ENCODE measurements around the gene NIN.

NIN gene

DNA sequence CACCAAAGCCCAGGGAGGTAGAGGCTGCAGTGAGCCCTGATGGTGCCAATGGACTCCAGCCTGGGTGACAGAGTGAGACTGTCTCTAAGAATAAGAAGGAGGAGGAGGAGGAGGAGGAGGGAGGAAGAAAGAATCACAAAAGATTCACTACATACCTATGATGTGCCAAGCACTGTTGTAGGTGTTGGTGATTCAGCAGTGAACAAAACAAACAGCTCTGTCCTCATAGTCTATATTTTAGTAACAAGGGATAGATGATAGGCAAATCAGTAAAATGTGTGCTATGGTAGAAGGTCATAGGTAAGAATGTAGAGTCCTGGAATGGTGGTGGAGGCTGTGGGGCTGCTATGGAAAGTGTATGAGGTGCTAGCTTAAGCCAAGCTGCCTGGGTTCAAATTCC lies 22.9 kb upstream of the NIN start:
- no peak for TF ChIP-seq CTCF (IDR thresholded peaks at IDR 0.05)
- H3K27ac ChIP-seq, result no peak overlapping the region

GRCh38 chr14:50846226-50846880 lies 15.4 kb upstream of the NIN start:
- Histone ChIP-seq H3K27me3 (no peaks in the 10 kb centered on the region), H3K36me3 (no peaks in the 10 kb centered on the region), H3K4me3 (ENCODE audit: low read depth in 1 of 2, low read length in 1 of 2) (no peak overlapping the region), H3K27ac (no peak overlapping the region), H3K4me1 (ENCODE audit: control insufficient read depth in 1 of 2, insufficient read depth in 1 of 2, low read depth in 1 of 2, low read length in 1 of 2) (no peaks in the 10 kb centered on the region), H3K9me3 (no peaks in the 10 kb centered on the region)
- no peak for TF ChIP-seq CTCF (IDR thresholded peaks at IDR 0.05)

More for the DNA sequence above, 22.9 kb upstream of the NIN start:
- Histone ChIP-seq H3K4me3 (ENCODE audit: low read depth in 1 of 2, low read length in 1 of 2) (no peak overlapping the region), H3K36me3 (no peaks in the 10 kb centered on the region), H3K27me3 (no peaks in the 10 kb centered on the region), H3K4me1 (ENCODE audit: control insufficient read depth in 1 of 2, insufficient read depth in 1 of 2, low read depth in 1 of 2, low read length in 1 of 2) (peaks cover 0 to under 1% of the 10 kb centered on the region in 2 experiments), H3K9me3 (no peaks in the 10 kb centered on the region)

GRCh38 chr14:50845166-50845565 lies 14.2 kb upstream of the NIN start:
- Histone ChIP-seq H3K27ac (no peak overlapping the region), H3K9me3 (no peaks in the 10 kb centered on the region), H3K36me3 (no peaks in the 10 kb centered on the region), H3K27me3 (no peaks in the 10 kb centered on the region), H3K4me3 (ENCODE audit: low read depth in 1 of 2, low read length in 1 of 2) (no peak overlapping the region), H3K4me1 (ENCODE audit: control insufficient read depth in 1 of 2, insufficient read depth in 1 of 2, low read depth in 1 of 2, low read length in 1 of 2) (no peaks in the 10 kb centered on the region)
- no peak for TF ChIP-seq CTCF (IDR thresholded peaks at IDR 0.05)

DNA sequence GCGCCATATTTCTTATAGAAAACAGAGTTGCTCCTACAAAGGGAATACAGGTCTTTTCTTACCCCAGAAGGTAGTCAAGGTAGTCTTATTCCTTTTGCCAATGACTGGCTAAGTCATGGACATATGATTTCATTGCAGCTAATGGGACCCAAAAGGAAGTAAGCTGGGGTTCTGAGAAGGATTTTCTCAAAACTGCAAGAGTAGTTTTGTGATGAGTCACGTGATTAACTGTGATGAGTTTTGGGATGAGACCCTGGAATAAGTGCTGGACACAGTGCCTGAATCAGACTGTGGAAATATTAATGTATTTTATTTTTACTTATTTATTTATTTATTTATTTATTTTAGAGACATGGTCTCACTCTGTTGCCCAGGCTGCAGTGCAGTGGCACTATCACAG lies 13.4 kb upstream of the NIN start:
- no peaks in the 10 kb centered on the region for H3K4me1 ChIP-seq (ENCODE audit: control insufficient read depth in 1 of 2, insufficient read depth in 1 of 2, low read depth in 1 of 2, low read length in 1 of 2)
- no peak overlapping the region for H3K27ac ChIP-seq
- H3K4me3 ChIP-seq (ENCODE audit: low read depth in 1 of 2, low read length in 1 of 2), result no peak overlapping the region
- no peaks in the 10 kb centered on the region for H3K9me3 ChIP-seq
- H3K36me3 ChIP-seq, result no peaks in the 10 kb centered on the region
- TF ChIP-seq CTCF (IDR thresholded peaks at IDR 0.05), result no peak
- H3K27me3 ChIP-seq, result no peaks in the 10 kb centered on the region

DNA sequence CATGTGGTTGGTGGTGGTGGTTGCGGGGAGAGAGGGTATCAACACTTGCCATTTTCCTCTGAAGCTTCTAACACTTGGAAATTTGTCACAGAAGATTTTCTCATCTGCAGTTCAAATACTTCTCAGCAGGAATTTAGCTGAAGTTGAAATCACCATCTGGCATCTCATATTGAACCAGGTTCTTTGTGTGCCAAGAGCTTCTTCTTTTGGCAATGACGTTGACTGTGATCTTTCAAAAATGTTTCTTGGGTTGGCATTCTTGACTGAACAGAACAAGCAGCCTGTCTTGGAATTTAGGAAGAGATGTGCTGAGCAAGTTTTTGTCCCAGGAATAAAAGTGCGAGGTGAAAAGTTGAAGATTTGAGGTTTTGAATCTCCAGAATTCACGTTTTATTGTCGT lies 8.7 kb upstream of the NIN start:
- no peaks in the 10 kb centered on the region for H3K9me3 ChIP-seq
- TF ChIP-seq CTCF (IDR thresholded peaks at IDR 0.05), result no peak
- H3K4me3 ChIP-seq (ENCODE audit: low read depth in 1 of 2, low read length in 1 of 2), result no peak overlapping the region
- H3K27ac ChIP-seq, result no peak overlapping the region
- H3K36me3 ChIP-seq, result no peaks in the 10 kb centered on the region
- H3K4me1 ChIP-seq (ENCODE audit: control insufficient read depth in 1 of 2, insufficient read depth in 1 of 2, low read depth in 1 of 2, low read length in 1 of 2), result peaks cover 7 to 12% of the 10 kb centered on the region in 2 experiments
- H3K27me3 ChIP-seq, result no peaks in the 10 kb centered on the region
